K562 (cell line): Measurements from ENCODE around the gene PTBP3. TPM values are rescaled to one million over a fixed set of nuclear protein-coding genes. Genes with fewer than 3 reads are reported as not detected.

Experiments used
- CBFB ChIP-seq: sonication (generic); formaldehyde crosslinking; IDR thresholded peaks from 2 replicates; pipeline ENCODE4 v1.4.0; 2020; ENCODE audit warnings: mild to moderate bottlenecking, missing genetic modification reagents
- EZH2 ChIP-seq: IDR thresholded peaks from 2 replicates; pipeline ENCODE4 v1.6.1; 2012; ENCODE audit warnings: low read depth, mild to moderate bottlenecking, inconsistent platforms, low read length, borderline replicate concordance
- FOXJ3 ChIP-seq: sonication (generic); formaldehyde crosslinking; IDR thresholded peaks from 2 replicates; pipeline ENCODE4 v1.4.0; 2020; ENCODE audit warnings: mild to moderate bottlenecking, missing genetic modification reagents
- HDAC2 ChIP-seq: fragments of 450-650 bp; IDR thresholded peaks from 2 replicates; pipeline ENCODE4 v1.6.1; 2016; ENCODE audit warnings: mild to moderate bottlenecking
- HLTF ChIP-seq: fragments of 450-650 bp; IDR thresholded peaks from 2 replicates; pipeline ENCODE4 v1.6.1; 2016
- MAX ChIP-seq: sonication (generic); formaldehyde crosslinking; IDR thresholded peaks from 2 replicates; pipeline ENCODE4 v1.9.0; 2022; ENCODE audit warnings: mild to moderate bottlenecking, missing genetic modification reagents
- MLX ChIP-seq, 2 experiments: fragments of 450-650 bp in 1 of 2; sonication (generic) in 1 of 2; formaldehyde crosslinking; conservative IDR thresholded peaks; 2 replicates each; pipeline versions ENCODE4 v1.4.0 to v1.8.1; 2020 to 2022; ENCODE audit warnings: mild to moderate bottlenecking in 1 of 2, missing genetic modification reagents in 1 of 2
- OTX1 ChIP-seq: fragments of 450-650 bp; formaldehyde crosslinking; IDR thresholded peaks from 2 replicates; pipeline ENCODE4 v1.4.0; 2022; ENCODE audit warnings: mild to moderate bottlenecking
- POU5F1 ChIP-seq: fragments of 150-350 bp; IDR thresholded peaks from 2 replicates; pipeline ENCODE4 v1.6.1; 2014; ENCODE audit warnings: borderline replicate concordance, low read length, low read depth, mild to moderate bottlenecking; ENCODE audit not compliant: partially characterized antibody
- PTBP1 ChIP-seq: fragments of 200-400 bp; formaldehyde crosslinking; IDR thresholded peaks from 2 replicates; pipeline ENCODE4 v1.6.1; 2017; ENCODE audit warnings: low read depth, low read length
- PURB ChIP-seq: sonication (generic); formaldehyde crosslinking; IDR thresholded peaks from 2 replicates; pipeline ENCODE4 v1.9.0; 2021; ENCODE audit warnings: low read depth, mild to moderate bottlenecking, missing genetic modification reagents
- RBM17 ChIP-seq: fragments of 200-400 bp; formaldehyde crosslinking; IDR thresholded peaks from 2 replicates; pipeline ENCODE4 v1.6.1; 2017; ENCODE audit warnings: low read depth, mild to moderate bottlenecking, low read length, borderline replicate concordance
- SAFB ChIP-seq: fragments of 200-400 bp; formaldehyde crosslinking; IDR thresholded peaks from 2 replicates; pipeline ENCODE4 v1.6.1; 2017; ENCODE audit warnings: low read depth, low read length, borderline replicate concordance
- SMAD1 ChIP-seq: fragments of 150-350 bp; IDR thresholded peaks from 2 replicates; pipeline ENCODE4 v1.6.1; 2014; ENCODE audit warnings: low read length, low read depth; ENCODE audit not compliant: partially characterized antibody
- SRSF1 ChIP-seq: fragments of 200-400 bp; formaldehyde crosslinking; IDR thresholded peaks from 2 replicates; pipeline ENCODE4 v1.6.1; 2017; ENCODE audit warnings: mild to moderate bottlenecking, low read depth, low read length, moderate library complexity
- TEAD1 ChIP-seq, 2 experiments: fragments of 450-650 bp in 1 of 2; sonication (generic) in 1 of 2; formaldehyde crosslinking; IDR thresholded peaks; 2 replicates each; pipeline versions ENCODE4 v1.4.0 to v1.8.0; 2020 to 2022; ENCODE audit warnings: mild to moderate bottlenecking in 2 of 2, missing genetic modification reagents in 1 of 2
- TFAP4 ChIP-seq: sonication (generic); formaldehyde crosslinking; IDR thresholded peaks from 2 replicates; pipeline ENCODE4 v1.8.0; 2022; ENCODE audit warnings: missing genetic modification reagents, mild to moderate bottlenecking, moderate library complexity, borderline replicate concordance
- ZNF143 ChIP-seq: sonication (generic); formaldehyde crosslinking; IDR thresholded peaks from 2 replicates; pipeline ENCODE4 v1.9.0; 2022; ENCODE audit warnings: mild to moderate bottlenecking, missing genetic modification reagents
- ZNF146 ChIP-seq: IDR thresholded peaks from one replicate; pipeline ENCODE4 v1.6.1; 2018; ENCODE audit warnings: missing compliant biosample characterization; ENCODE audit not compliant: unreplicated experiment
- ZSCAN32 ChIP-seq: fragments of 450-650 bp; formaldehyde crosslinking; IDR thresholded peaks from 2 replicates; pipeline ENCODE4 v1.4.0; 2020; ENCODE audit warnings: mild to moderate bottlenecking, moderate library complexity
- polyA plus RNA-seq, 8 experiments: library from polyadenylated mRNA; depleted of rRNA in 4 of 8; stranded (reverse) in 5 of 8; unstranded in 3 of 8; fragments of >200 nt; fragmentation: Nextera tagmentation in 2 of 8; fragmentation: Illumina TruSeq in 1 of 8; extraction: Ambion mirVana in 2 of 8; extraction: Trizol in 1 of 8; gene quantifications; 2 replicates each; pipeline versions ENCODE4 v1.2.1 to v1.2.3, GENCODE V29; 2011 to 2014; ENCODE audit warnings: inconsistent platforms in 1 of 8, missing spikeins in 1 of 8
- total RNA-seq, 7 experiments: library from RNA; depleted of rRNA in 6 of 7; stranded (reverse); fragments of >200 nt in 6 of 7; fragmentation: Illumina TruSeq in 2 of 7; extraction: Trizol in 2 of 7; gene quantifications; 2 replicates each; pipeline versions ENCODE4 v1.2.1 to v1.2.3, GENCODE V29; 2011 to 2021; ENCODE audit warnings: low replicate concordance in 1 of 7
- TF ChIP-seq, protein P1 (sequence below): fragments of 250-450 bp; sonication (Bioruptor Pico); IDR thresholded peaks from 2 replicates; pipeline ENCODE4 v1.5.0; 2020; ENCODE audit warnings: mild to moderate bottlenecking

The PTBP3 gene
- total and polyA plus RNA-seq, 9 of the 15 experiments (the other 6 are each of a cell fraction or from before 2014, with no cell fraction given), result 22.4 to 132 (median 68.0) TPM

- TF ChIP-seq POU5F1, result no peak
- no peak for TF ChIP-seq ZNF146 (CRISPR knock-in tag)
- TF ChIP-seq, protein P1, sequence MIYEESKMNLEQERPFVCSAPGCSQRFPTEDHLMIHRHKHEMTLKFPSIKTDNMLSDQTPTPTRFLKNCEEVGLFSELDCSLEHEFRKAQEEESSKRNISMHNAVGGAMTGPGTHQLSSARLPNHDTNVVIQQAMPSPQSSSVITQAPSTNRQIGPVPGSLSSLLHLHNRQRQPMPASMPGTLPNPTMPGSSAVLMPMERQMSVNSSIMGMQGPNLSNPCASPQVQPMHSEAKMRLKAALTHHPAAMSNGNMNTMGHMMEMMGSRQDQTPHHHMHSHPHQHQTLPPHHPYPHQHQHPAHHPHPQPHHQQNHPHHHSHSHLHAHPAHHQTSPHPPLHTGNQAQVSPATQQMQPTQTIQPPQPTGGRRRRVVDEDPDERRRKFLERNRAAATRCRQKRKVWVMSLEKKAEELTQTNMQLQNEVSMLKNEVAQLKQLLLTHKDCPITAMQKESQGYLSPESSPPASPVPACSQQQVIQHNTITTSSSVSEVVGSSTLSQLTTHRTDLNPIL (CRISPR knock-in tag), result 0 out of 2 replicates have a peak, but pooled peaks have one; percentile 60
- no peak for TF ChIP-seq ZSCAN32
- no peak for TF ChIP-seq CBFB (CRISPR knock-in tag)
- no peak for TF ChIP-seq FOXJ3 (CRISPR knock-in tag)
- TF ChIP-seq TEAD1 (CRISPR knock-in tag; IDR thresholded peaks at IDR 0.05), result no peak
- no peak for TF ChIP-seq OTX1 (CRISPR knock-in tag)
- TF ChIP-seq TFAP4 (CRISPR knock-in tag), result no peak
- TF ChIP-seq PURB, result no peak
- TF ChIP-seq HDAC2, result no peak
- no peak for TF ChIP-seq MLX (CRISPR knock-in tag; conservative IDR thresholded peaks at IDR 0.05)
- TF ChIP-seq PTBP1, result no peak
- TF ChIP-seq ZNF143 (CRISPR knock-in tag), result no peak
- peak; percentile 48; the same call in 1 of the 2 replicates for TF ChIP-seq MAX (CRISPR knock-in tag)
- no peak for TF ChIP-seq HLTF
- TF ChIP-seq RBM17, result no peak
- TF ChIP-seq SRSF1, result no peak
- TF ChIP-seq SMAD1, result no peak
- TF ChIP-seq SAFB, result no peak
- no peak for TF ChIP-seq EZH2
Measured at GRCh38 chr9:112194969-112195431, 138.4 kb downstream of the PTBP3 start (continued).
